ENCODE data around the gene PDILT. TPM values are rescaled to one million over a fixed set of nuclear protein-coding genes. Genes with fewer than 3 reads are reported as not detected.

The PDILT gene
- total RNA-seq, 1 experiment from 2014 or later = not detected

- H3K27me3 ChIP-seq (ENCODE audit: insufficient read depth, low read length) = no peaks in the 10 kb centered on the region
- no peak overlapping the region for H3K27ac ChIP-seq (ENCODE audit: insufficient read length, low read depth, low read length)
- Mint-ChIP-seq H3K4me3 (no peak overlapping the region), H3K27ac (no peak overlapping the region), H3K4me1 (no peaks in the 10 kb centered on the region), H3K27me3 (ENCODE audit: low read depth) (peaks cover 17% of the 10 kb centered on the region), H3K9me3 (no peaks in the 10 kb centered on the region), H3K36me3 (ENCODE audit: insufficient read depth in 1 of 3, low read depth in 3 of 3) (no peaks in the 10 kb centered on the region; a peak in 1 of 7 replicates)
- H3K18ac ChIP-seq (ENCODE audit: insufficient read length, low read depth, low read length) = no peak overlapping the region
- H3K79me1 ChIP-seq (ENCODE audit: insufficient read depth, low read depth, low read length, poor library complexity, severe bottlenecking) = no peaks in the 10 kb centered on the region
- no peak overlapping the region for H3K23ac ChIP-seq (ENCODE audit: insufficient read length, low read depth, low read length)
- H2BK5ac ChIP-seq (ENCODE audit: insufficient read length, low read length) = no peak overlapping the region
- no peak overlapping the region for H4K91ac ChIP-seq (ENCODE audit: insufficient read length, low read depth, low read length)
- no peaks in the 10 kb centered on the region for H3K23me2 ChIP-seq (ENCODE audit: insufficient read length, low read depth, low read length, poor library complexity, severe bottlenecking)
- no peak overlapping the region for H3K9ac ChIP-seq (ENCODE audit: extremely low read depth, insufficient read length, low read length)
- H3T11ph ChIP-seq (ENCODE audit: low read length) = no peak overlapping the region
- H2BK120ac ChIP-seq (ENCODE audit: low read depth, low read length, poor library complexity, severe bottlenecking) = no peak overlapping the region
- H2BK15ac ChIP-seq (ENCODE audit: low read depth, low read length) = no peak overlapping the region
- TF ChIP-seq CTCF (conservative IDR thresholded peaks at IDR 0.05) = no peak
- H3K4me2 ChIP-seq (ENCODE audit: insufficient read depth, insufficient read length, low read length) = no peak overlapping the region
- no peak overlapping the region for H2AK5ac ChIP-seq (ENCODE audit: insufficient read length, low read length)
- no peak overlapping the region for H2BK12ac ChIP-seq (ENCODE audit: insufficient read length, low read depth, low read length)
- no peaks in the 10 kb centered on the region for H3K4me1 ChIP-seq (ENCODE audit: insufficient read depth, low read length)
- H3K79me2 ChIP-seq (ENCODE audit: insufficient read depth, low read length) = no peaks in the 10 kb centered on the region; the same call in 1 of the 2 replicates
- no peaks in the 10 kb centered on the region for H3K9me3 ChIP-seq (ENCODE audit: control insufficient read depth, low read depth, low read length)
- H3K56ac ChIP-seq (ENCODE audit: insufficient read length, low read depth, low read length) = no peak overlapping the region
- no peak overlapping the region for H2BK20ac ChIP-seq (ENCODE audit: low read depth, low read length, poor library complexity, severe bottlenecking)
- H3K14ac ChIP-seq (ENCODE audit: insufficient read depth, low read length) = no peak overlapping the region
- no peak overlapping the region for H3K4ac ChIP-seq (ENCODE audit: low read depth, low read length)
- H4K8ac ChIP-seq (replicated peaks; ENCODE audit: insufficient read length, low read depth, low read length) = no peak overlapping the region
- no peak overlapping the region for H4K5ac ChIP-seq (ENCODE audit: insufficient read length, low read depth, low read length)
- no peak overlapping the region for H2AFZ ChIP-seq (ENCODE audit: low read length)
- no peaks in the 10 kb centered on the region for H4K20me1 ChIP-seq (ENCODE audit: control insufficient read depth, insufficient read depth, insufficient read length)
- WGBS (ENCODE audit: extremely low coverage, insufficient read length, low lambda C conversion rate) = no CpG with 5 or more reads among the region's 3 CpGs
- DNase-seq = no peak
Measured at GRCh38 chr16:20364051-20364450, 40.5 kb downstream of the PDILT start.

All from H9 (cell line).